Adrenal gland (tissue), 12 donors: ENCODE results near the gene IDI1. TPM values are rescaled to one million over a fixed set of nuclear protein-coding genes. Genes with fewer than 3 reads are reported as not detected.

Experiments used
- DNase-seq, 7 donors: peaks; one replicate each; pipeline ENCODE4 v3.0.0-alpha.2; 2019 to 2020
- H3K27ac ChIP-seq, 5 donors: fragments of 200-600 bp; sonication (generic) in 4 of 5; 1 replicate in 3 of 5; 2 replicates in 2 of 5; pipeline versions ENCODE4 v1.5.1 to v1.8.0; 2016 to 2020; ENCODE audit warnings: mild to moderate bottlenecking in 1 of 5
- H3K27me3 ChIP-seq: fragments of 200-600 bp; 2 replicates; pipeline ENCODE4 v1.8.0; 2021
- H3K36me3 ChIP-seq, 2 donors: fragments of 200-600 bp; replicated peaks in 1 of 2; 1 replicate in 1 of 2; 2 replicates in 1 of 2; pipeline versions ENCODE4 v1.5.1 to v1.8.0; 2018 to 2022
- H3K4me1 ChIP-seq, 2 donors: fragments of 200-600 bp; replicated peaks in 1 of 2; 1 replicate in 1 of 2; 2 replicates in 1 of 2; pipeline versions ENCODE4 v1.5.1 to v1.8.0; 2018 to 2021
- H3K4me3 ChIP-seq, 4 donors: fragments of 200-600 bp; sonication (generic) in 3 of 4; one replicate each; pipeline ENCODE4 v1.5.1; 2016 to 2018
- H3K9me3 ChIP-seq, 3 donors: fragments of 200-600 bp; sonication (generic) in 1 of 3; replicated peaks in 1 of 3; 1 replicate in 2 of 3; 2 replicates in 1 of 3; pipeline versions ENCODE4 v1.5.1 to v1.8.0; 2016 to 2021
- CTCF ChIP-seq, 6 experiments: fragments of 450-650 bp in 4 of 6; fragments of 200-600 bp in 2 of 6; sonication (generic) in 1 of 6; IDR thresholded peaks; 1 replicate in 5 of 6; 2 replicates in 1 of 6; pipeline versions ENCODE4 v1.5.1 to v1.8.0; 2016 to 2021; ENCODE audit warnings: antibody characterized with exemption in 6 of 6, mild to moderate bottlenecking in 2 of 6, moderate library complexity in 1 of 6
- POLR2A ChIP-seq, 2 donors: fragments of 450-650 bp; IDR thresholded peaks; one replicate each; pipeline ENCODE4 v1.6.1; 2017; ENCODE audit warnings: antibody characterized with exemption in 2 of 2, mild to moderate bottlenecking in 2 of 2, moderate library complexity in 1 of 2
- WGBS, 4 donors: extraction: QIAGEN DNeasy Blood & Tissue Kit in 2 of 4; methylation state at CpG; one replicate each; pipeline versions ENCODE4 v1.1.5 to v1.1.7; 2013 to 2017; 5-methylcytosine and 5-hydroxymethylcytosine counted together
- intact Hi-C, 2 donors: fragments of 100-400 bp; cut with DNase I; formaldehyde crosslinking; loops; one replicate each; pipeline versions ENCODE4 v1.14.1 to v1.15.0; 2022 to 2023
- polyA plus RNA-seq, 3 donors: library from polyadenylated mRNA; stranded (reverse); fragments of 200-250 nt in 2 of 3; fragments of 350-450 nt in 1 of 3; fragmentation: Illumina TruSeq in 1 of 3; extraction: RNeasy Lipid Tissue Mini Kit (QIAGEN cat#74804) in 1 of 3; gene quantifications; one replicate each; pipeline ENCODE4 v1.2.3, GENCODE V29; 2013 to 2014
- total RNA-seq, 9 donors: library from RNA; depleted of rRNA in 4 of 9; stranded (reverse); fragments of >200 nt in 4 of 9; fragments of 120-200 nt in 1 of 9; fragmentation: NEBNext Ultra II Directional in 1 of 9; extraction: Animal tissue kit (Norgen Biotek cat#: 25700) in 1 of 9; gene quantifications; one replicate each; pipeline versions ENCODE4 v1.1.0 to v1.2.4, GENCODE V29; 2013 to 2023
- donor health status: healthy with polysubstance abuse.
- donor health status: Bipolar disorder and iron deficiency.
- donor health status: DM: yes; HTN: yes; CAD: no.
- donor health status: DM: no; HTN: no; CAD: no.
- donor health status: DM: no; HTN: no; CAD: no.
- donor health status: DM: yes; HTN: yes; CAD: no.

The IDI1 gene
- total and polyA plus RNA-seq, 12 donors = 20.4 to 1,056 (median 49.7) TPM

GRCh38 chr10:997266-998022 lies 51.5 kb downstream of the IDI1 start:
- H3K36me3 ChIP-seq = peaks cover 0 to 94% of the 10 kb centered on the region in 2 donors
- H3K27me3 ChIP-seq = no peaks in the 10 kb centered on the region
- WGBS, 4 donors = 45 to 54% (median 51%) methylated on average over 17 to 19 of the region's 19 CpGs
- H3K4me3 ChIP-seq = no peak overlapping the region
- H3K9me3 ChIP-seq = peaks cover 0 to under 1% (median 0%) of the 10 kb centered on the region in 3 donors
- peak; percentile 51 to 83 (median 61) for DNase-seq
- H3K4me1 ChIP-seq = peaks cover 16% of the 10 kb centered on the region in 2 donors
- intact Hi-C loops = no loop called here
- peak overlapping the region in 3 of 5 donors; percentile 55 to 78 (median 60) for H3K27ac ChIP-seq
- peak in 1 of 2 donors; percentile 15 for TF ChIP-seq POLR2A (IDR thresholded peaks at IDR 0.05)
- TF ChIP-seq CTCF (IDR thresholded peaks at IDR 0.05) = no peak

- Histone ChIP-seq H3K9me3 (no peaks in the 10 kb centered on the region), H3K36me3 (peaks cover 0 to 82% of the 10 kb centered on the region in 2 donors), H3K27ac (no peak overlapping the region), H3K4me1 (peaks cover 16% of the 10 kb centered on the region in 2 donors), H3K4me3 (no peak overlapping the region), H3K27me3 (no peaks in the 10 kb centered on the region)
- peak in 1 of 7 donors; percentile 29 for DNase-seq
- TF ChIP-seq CTCF (IDR thresholded peaks at IDR 0.05) = no peak
- TF ChIP-seq POLR2A (IDR thresholded peaks at IDR 0.05) = no peak
- intact Hi-C loops = no loop called here
- 90 to 96% (median 95%) methylated on average over 12 of the region's 12 CpGs for WGBS, 4 donors
These were observed 52.9 kb downstream of the IDI1 start for GRCh38 chr10:996031-996430.

- TF ChIP-seq CTCF (IDR thresholded peaks at IDR 0.05) (no peak), POLR2A (IDR thresholded peaks at IDR 0.05) (no peak)
- intact Hi-C loops = no loop called here
- H3K36me3 ChIP-seq = peaks cover 0 to 77% of the 10 kb centered on the region in 2 donors
These were observed 53.4 kb downstream of the IDI1 start for GRCh38 chr10:995559-995926.

GRCh38 chr10:994836-995558 lies 53.9 kb downstream of the IDI1 start:
- DNase-seq = peak in 1 of 7 donors; percentile 45
- Histone ChIP-seq H3K9me3 (no peaks in the 10 kb centered on the region), H3K27ac (peak overlapping the region in 3 of 5 donors; percentile 9 to 32 (median 12)), H3K27me3 (no peaks in the 10 kb centered on the region), H3K4me1 (peaks cover 16 to 20% of the 10 kb centered on the region in 2 donors), H3K4me3 (no peak overlapping the region), H3K36me3 (peaks cover 0 to 71% of the 10 kb centered on the region in 2 donors)
- intact Hi-C loops = no loop called here
- TF ChIP-seq POLR2A (IDR thresholded peaks at IDR 0.05) (no peak), CTCF (IDR thresholded peaks at IDR 0.05) (no peak)
- 91 to 96% (median 94%) methylated on average over 6 of the region's 6 CpGs for WGBS, 4 donors

More at GRCh38 chr10:995559-995926, 53.4 kb downstream of the IDI1 start:
- DNase-seq = peak in 1 of 7 donors; percentile 38
- Histone ChIP-seq H3K9me3 (no peaks in the 10 kb centered on the region), H3K27me3 (no peaks in the 10 kb centered on the region), H3K4me3 (no peak overlapping the region), H3K27ac (no peak overlapping the region), H3K4me1 (peaks cover 16% of the 10 kb centered on the region in 2 donors)
- 85 to 96% (median 92%) methylated on average over 7 of the region's 7 CpGs for WGBS, 4 donors
